Liver (tissue), 3 donors: ENCODE measurements around the gene OSBPL10.

ENCODE experiments used
- SP1 ChIP-seq: IDR thresholded peaks from 2 replicates; pipeline ENCODE4 v1.6.1; 2018; ENCODE audit warnings: antibody characterized with exemption, mild to moderate bottlenecking
- TF ChIP-seq, protein P1 (sequence below): fragments of 150-350 bp; IDR thresholded peaks from 2 replicates; pipeline ENCODE4 v1.5.1; 2017; ENCODE audit warnings: improper control_type of control experiment, low read depth, low read length; ENCODE audit not compliant: missing input control
- TF ChIP-seq, protein P2 (sequence below): IDR thresholded peaks from 2 replicates; pipeline ENCODE4 v1.6.1; 2016; ENCODE audit warnings: antibody characterized with exemption, mild to moderate bottlenecking
- donor health status: healthy.
- donor health status: healthy.

DNA sequence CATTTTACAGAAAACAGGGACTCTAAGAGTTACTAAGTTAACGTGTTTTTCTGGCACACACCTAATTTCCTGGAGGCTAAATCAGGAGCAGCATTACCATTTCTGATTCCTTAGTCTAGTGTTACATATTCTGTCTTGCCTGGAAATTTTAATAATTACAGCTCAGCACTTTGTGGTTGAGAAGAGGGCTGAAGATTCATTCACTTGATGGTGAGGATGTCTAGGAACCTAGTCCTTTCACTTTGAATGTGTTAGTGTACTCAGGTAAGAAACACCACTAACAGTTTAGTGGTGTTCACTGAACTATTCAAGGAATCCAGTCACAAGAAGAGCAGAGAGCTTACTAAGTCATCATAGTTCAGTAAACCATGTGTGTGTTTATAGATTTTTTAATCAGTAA is 345.5 kb downstream of the OSBPL10 start:
- TF ChIP-seq, protein P1, sequence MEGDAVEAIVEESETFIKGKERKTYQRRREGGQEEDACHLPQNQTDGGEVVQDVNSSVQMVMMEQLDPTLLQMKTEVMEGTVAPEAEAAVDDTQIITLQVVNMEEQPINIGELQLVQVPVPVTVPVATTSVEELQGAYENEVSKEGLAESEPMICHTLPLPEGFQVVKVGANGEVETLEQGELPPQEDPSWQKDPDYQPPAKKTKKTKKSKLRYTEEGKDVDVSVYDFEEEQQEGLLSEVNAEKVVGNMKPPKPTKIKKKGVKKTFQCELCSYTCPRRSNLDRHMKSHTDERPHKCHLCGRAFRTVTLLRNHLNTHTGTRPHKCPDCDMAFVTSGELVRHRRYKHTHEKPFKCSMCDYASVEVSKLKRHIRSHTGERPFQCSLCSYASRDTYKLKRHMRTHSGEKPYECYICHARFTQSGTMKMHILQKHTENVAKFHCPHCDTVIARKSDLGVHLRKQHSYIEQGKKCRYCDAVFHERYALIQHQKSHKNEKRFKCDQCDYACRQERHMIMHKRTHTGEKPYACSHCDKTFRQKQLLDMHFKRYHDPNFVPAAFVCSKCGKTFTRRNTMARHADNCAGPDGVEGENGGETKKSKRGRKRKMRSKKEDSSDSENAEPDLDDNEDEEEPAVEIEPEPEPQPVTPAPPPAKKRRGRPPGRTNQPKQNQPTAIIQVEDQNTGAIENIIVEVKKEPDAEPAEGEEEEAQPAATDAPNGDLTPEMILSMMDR = no peak
- TF ChIP-seq, protein P2, sequence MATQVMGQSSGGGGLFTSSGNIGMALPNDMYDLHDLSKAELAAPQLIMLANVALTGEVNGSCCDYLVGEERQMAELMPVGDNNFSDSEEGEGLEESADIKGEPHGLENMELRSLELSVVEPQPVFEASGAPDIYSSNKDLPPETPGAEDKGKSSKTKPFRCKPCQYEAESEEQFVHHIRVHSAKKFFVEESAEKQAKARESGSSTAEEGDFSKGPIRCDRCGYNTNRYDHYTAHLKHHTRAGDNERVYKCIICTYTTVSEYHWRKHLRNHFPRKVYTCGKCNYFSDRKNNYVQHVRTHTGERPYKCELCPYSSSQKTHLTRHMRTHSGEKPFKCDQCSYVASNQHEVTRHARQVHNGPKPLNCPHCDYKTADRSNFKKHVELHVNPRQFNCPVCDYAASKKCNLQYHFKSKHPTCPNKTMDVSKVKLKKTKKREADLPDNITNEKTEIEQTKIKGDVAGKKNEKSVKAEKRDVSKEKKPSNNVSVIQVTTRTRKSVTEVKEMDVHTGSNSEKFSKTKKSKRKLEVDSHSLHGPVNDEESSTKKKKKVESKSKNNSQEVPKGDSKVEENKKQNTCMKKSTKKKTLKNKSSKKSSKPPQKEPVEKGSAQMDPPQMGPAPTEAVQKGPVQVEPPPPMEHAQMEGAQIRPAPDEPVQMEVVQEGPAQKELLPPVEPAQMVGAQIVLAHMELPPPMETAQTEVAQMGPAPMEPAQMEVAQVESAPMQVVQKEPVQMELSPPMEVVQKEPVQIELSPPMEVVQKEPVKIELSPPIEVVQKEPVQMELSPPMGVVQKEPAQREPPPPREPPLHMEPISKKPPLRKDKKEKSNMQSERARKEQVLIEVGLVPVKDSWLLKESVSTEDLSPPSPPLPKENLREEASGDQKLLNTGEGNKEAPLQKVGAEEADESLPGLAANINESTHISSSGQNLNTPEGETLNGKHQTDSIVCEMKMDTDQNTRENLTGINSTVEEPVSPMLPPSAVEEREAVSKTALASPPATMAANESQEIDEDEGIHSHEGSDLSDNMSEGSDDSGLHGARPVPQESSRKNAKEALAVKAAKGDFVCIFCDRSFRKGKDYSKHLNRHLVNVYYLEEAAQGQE = no peak
- TF ChIP-seq SP1 = no peak
